NCI-H446 treated with DMSO at 0.1 percent for 48 hours (cell line): ENCODE data around the gene CLTA.
"Not testable (repeated sequence)": the region's sequence is repeated elsewhere in the genome, so short reads cannot be mapped to it uniquely, and the experiment has no call there.

ENCODE experiments used
- DNase-seq: peaks from one replicate; lab custom pipeline; 2025; lab: John Stamatoyannopoulos, UW

CLTA gene

GRCh38 chr9:36158917-36159316 lies 31.8 kb upstream of the CLTA start:
- DNase-seq = no peak

GRCh38 chr9:36159509-36159908 lies 31.2 kb upstream of the CLTA start:
- DNase-seq = not testable (repeated sequence)

- not testable (repeated sequence) for DNase-seq
These were observed 30.6 kb upstream of the CLTA start for GRCh38 chr9:36160126-36160525.

- DNase-seq = no peak
These were observed 29.5 kb upstream of the CLTA start for GRCh38 chr9:36161187-36161586.

GRCh38 chr9:36162211-36162738 lies 28.4 kb upstream of the CLTA start:
- no peak for DNase-seq

GRCh38 chr9:36163049-36163785 lies 27.5 kb upstream of the CLTA start:
- no peak for DNase-seq

- DNase-seq = no peak
These were observed 26.9 kb upstream of the CLTA start for GRCh38 chr9:36163786-36164170.

- DNase-seq = no peak
These were observed 26.3 kb upstream of the CLTA start for GRCh38 chr9:36164372-36164771.

GRCh38 chr9:36164989-36165388 lies 25.7 kb upstream of the CLTA start:
- DNase-seq = no peak

GRCh38 chr9:36165826-36166167 lies 24.9 kb upstream of the CLTA start:
- DNase-seq = no peak

- DNase-seq = peak; percentile 49
These were observed 24.4 kb upstream of the CLTA start for GRCh38 chr9:36166168-36166927.

GRCh38 chr9:36169166-36169565 lies 21.6 kb upstream of the CLTA start, which contains the start of gene CCIN:
CCIN (plus strand) TSS chr9:36169388; CDS start chr9:36169503, 115 bp downstream.
- no peak for DNase-seq

GRCh38 chr9:36169708-36170107 lies 21.0 kb upstream of the CLTA start:
- no peak for DNase-seq

- no peak for DNase-seq
These were observed 20.2 kb upstream of the CLTA start for GRCh38 chr9:36170531-36170930.

GRCh38 chr9:36173861-36174260 lies 16.9 kb upstream of the CLTA start:
- no peak for DNase-seq

- DNase-seq = no peak
These were observed 16.4 kb upstream of the CLTA start for GRCh38 chr9:36174271-36174670.

GRCh38 chr9:36174731-36175130 lies 16.0 kb upstream of the CLTA start:
- no peak for DNase-seq

GRCh38 chr9:36175209-36175608 lies 15.5 kb upstream of the CLTA start:
- DNase-seq = not testable (repeated sequence)

- DNase-seq = not testable (repeated sequence)
These were observed 14.2 kb upstream of the CLTA start for GRCh38 chr9:36176496-36176895.

GRCh38 chr9:36177571-36177970 lies 13.2 kb upstream of the CLTA start:
- DNase-seq = no peak

- DNase-seq = not testable (repeated sequence)
These were observed 10.5 kb upstream of the CLTA start for GRCh38 chr9:36180243-36180642.

- DNase-seq = no peak
These were observed 3.3 kb upstream of the CLTA start for GRCh38 chr9:36187414-36187813.

GRCh38 chr9:36188212-36188611 lies 2.5 kb upstream of the CLTA start:
- no peak for DNase-seq
